NCI-H2107 treated with DMSO at 0.1 percent for 48 hours (cell line): ENCODE measurements around the gene APOBEC3H.

Experiments
- DNase-seq: peaks from one replicate; lab custom pipeline; 2025; ENCODE audit not compliant: unreplicated experiment; lab: John Stamatoyannopoulos, UW

The APOBEC3H gene

DNA sequence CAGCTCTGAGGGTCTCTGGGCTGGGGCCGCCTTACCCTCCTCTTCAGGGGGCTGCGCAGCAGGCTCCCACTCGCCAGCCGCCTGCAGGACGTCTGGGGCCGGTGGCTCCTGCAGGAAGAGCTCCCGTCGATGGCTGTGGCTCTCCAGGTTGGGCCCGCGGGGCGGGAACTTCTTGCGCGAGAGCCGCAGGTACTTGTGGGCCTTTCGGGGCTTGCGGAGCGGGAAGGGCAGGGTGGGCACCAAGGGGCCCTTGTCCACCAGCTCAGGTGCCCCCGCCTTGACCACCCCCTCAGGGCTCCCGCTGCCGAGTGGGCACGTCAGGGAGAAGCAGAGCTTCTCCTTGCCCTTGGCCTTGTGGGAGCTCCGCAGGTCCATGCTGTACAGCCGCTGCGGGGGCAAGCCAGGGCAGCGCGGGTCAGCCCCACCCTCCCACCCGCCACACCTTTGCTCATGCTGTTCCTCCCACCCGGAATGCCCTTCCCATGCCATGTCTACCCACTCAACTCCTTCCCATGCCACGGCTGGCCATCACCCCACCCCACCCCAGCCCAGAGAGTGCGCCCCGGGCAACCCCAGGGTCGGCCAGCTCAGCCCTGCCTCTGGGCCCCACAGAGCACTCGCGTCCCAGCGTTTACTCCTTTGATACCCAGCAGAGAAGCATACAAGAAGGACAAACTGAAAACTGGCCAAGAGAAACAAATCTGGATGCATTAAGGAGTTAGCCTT, 37.5 kb downstream of the APOBEC3H start:
- DNase-seq: no peak

- DNase-seq: no peak
Measured at GRCh38 chr22:39135092-39135896, 38.2 kb downstream of the APOBEC3H start.

DNA sequence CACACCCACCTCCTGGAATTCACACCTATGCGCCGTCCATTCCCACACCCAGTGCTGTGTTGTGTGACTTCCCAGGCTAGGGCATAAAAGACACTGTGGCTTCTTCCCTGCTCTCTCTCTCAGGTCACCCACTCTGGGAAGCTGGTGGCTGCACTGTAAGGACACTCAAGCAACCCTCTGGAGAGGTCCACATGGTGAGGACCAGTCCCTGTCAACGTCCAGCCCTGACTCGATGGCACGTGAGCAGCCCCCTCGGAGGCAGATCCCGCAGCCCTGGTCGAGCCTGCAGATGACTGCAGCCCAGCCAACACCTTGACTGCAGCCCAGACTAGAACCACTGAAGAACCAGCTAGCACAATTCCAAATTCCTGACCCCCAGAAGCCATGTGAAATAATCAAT, 39.3 kb downstream of the APOBEC3H start:
- DNase-seq: no peak

DNA sequence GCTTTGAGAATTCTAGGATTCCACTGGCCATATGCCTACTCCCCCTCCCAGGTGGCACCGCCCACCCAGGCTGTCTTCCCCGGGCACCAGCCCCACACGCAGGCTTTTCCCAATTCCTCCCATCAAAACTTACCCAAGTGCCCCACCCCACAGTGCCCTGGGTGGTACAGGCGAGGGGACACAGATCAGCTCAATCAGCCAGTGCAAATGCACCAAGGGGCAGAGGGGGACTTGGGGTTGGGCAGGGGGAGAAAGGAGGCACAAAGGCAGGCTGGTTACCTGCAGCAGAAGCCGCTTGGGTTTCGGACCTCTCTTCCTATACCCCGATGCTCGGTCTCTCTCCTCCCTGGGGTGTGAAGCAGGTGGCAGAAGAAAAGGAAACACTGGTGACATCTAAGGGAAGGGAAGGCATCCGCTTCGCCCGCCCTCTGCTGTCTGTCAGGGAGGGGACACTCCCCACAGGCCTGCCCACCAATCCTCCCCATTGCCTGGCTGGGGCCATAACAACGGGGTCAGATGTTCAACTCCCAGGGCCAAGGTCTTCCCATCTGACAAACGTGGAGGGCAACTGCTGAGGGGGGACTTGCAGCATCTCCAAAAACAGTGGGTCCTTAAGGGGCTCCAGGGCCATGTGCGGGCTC, 41.4 kb downstream of the APOBEC3H start:
- no peak for DNase-seq

DNA sequence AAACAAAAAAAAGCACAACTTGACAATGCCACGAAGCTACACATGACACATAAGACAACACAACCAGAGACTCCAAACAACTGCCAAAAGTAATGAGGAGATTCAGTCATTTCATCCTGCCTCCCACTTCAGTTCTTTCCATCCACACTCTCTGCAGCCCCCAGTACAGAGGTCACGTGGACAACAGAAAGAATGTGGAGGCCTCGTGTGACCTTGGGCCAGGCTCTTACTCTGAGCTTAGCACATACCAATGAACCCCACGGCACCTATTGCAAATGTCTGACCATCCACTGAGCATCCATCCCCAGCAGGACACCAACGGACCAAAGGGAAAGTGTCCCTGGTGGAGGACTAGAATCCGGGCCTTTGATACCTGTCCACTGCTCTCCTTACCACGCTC, 42.9 kb downstream of the APOBEC3H start:
- no peak for DNase-seq

GRCh38 chr22:39142088-39142680, 45.1 kb downstream of the APOBEC3H start:
- no peak for DNase-seq

- no peak for DNase-seq
Measured at GRCh38 chr22:39144101-39144767, 47.2 kb downstream of the APOBEC3H start.

- DNase-seq: no peak
Measured at GRCh38 chr22:39146256-39147101, 49.4 kb downstream of the APOBEC3H start.

DNA sequence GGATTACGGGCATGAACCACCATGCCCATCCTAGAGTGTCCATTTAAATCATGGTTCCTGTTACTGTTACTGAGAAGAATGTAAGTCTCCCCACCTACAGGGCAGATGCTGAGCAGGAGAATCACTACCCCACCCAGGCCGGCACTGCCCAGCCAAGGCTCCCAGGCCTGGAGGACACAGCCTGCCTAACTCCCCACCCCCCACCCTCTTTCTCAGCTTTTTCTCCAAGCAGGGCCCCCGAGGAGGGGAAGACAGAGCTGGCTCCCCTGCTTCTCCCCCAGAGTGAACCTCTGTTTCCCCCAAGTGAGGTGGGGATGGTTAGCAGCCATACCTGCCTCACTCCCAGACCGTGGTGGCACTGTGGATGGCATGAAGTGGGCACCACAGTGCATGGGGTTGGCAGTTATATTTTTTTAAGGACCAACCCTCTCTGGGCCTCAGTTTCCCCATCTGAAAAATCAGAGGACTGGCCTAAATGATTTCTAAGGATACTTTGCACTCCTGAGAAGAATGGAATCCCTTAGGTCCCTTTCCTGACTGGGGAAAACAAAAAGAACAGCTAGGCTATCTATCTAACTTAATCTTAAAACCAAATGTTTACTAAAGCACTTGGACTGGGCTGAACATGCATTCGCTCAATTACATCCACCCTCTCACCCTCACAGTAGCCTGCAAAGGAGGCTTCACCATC, 50.4 kb downstream of the APOBEC3H start:
- no peak for DNase-seq

- no peak for DNase-seq
Measured at GRCh38 chr22:39148026-39148726, 51.1 kb downstream of the APOBEC3H start.

DNA sequence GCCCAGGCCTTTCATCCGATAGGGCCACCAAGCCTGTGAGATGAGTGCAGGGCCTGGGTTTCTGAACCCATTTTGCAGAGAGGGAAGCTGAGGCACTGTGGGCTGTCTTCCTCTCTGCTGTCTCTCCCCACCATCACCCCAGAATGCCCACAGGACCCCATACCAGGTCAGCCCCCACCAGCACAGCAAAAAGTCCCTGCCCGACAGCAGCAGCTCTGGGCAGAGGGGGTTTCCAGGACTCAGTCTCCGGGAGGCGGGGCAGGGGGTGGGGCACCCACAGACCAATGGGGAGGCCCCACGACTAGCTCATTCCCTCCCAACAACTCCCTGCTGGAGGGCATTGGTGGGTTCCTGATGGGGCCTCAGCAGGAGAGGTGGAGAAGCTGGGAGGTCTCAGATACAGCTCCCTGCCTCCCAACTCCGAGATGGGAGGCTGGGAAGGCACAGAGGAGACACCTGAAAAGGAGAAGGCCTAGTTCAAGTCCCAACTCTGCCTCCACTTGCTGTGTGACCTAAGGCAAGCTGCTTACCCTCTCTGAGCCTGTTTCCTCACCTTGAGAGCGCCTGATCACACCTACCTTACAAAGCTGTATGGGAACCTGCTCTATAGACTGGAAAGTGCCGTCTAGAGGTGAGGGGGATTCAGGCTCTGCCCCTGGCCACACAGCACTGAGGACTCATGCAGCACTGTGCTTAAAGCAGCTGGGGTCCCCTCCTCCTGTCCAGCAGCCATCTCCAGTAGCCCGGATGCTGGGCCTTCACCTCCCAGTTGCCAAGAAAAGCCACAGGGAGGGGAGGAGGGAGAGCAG, 51.9 kb downstream of the APOBEC3H start:
- no peak for DNase-seq

- no peak for DNase-seq
Measured at GRCh38 chr22:39149915-39150847, 53.1 kb downstream of the APOBEC3H start.

GRCh38 chr22:39150848-39151215, 53.8 kb downstream of the APOBEC3H start:
- no peak for DNase-seq

DNA sequence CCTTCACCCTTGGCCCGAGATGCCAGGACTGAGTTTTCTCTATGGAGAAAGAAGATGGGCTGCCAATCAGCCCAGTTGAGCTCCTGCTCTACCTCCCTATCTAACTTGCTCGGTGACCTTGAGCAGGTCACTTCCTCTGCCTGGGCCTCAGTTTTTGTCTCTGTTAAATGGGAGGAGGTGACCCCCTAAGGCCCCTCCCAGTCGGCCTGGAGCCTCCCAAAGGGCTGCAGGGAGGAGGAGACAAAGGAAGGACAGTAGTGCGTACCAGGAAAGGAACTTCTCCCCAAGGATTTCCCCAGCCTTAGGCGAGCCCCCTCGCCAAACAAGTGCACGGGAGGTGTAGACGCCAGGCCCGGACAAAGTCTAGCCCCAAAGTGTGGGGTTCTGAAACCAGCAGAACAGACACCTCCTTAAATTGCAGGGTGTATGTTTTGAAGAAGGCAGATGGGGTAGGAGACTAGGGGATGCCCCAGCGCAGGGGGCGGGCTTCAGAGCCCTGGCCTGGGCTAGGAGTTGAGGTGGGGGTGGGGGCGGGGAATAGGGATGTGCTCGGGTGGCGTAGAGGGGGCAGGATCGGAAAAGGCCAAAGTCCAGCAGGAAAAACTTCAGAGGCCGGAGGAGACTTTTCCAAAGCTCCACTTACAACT, 54.4 kb downstream of the APOBEC3H start:
- DNase-seq: no peak

GRCh38 chr22:39152024-39152510, 55.0 kb downstream of the APOBEC3H start:
- DNase-seq: no peak

DNA sequence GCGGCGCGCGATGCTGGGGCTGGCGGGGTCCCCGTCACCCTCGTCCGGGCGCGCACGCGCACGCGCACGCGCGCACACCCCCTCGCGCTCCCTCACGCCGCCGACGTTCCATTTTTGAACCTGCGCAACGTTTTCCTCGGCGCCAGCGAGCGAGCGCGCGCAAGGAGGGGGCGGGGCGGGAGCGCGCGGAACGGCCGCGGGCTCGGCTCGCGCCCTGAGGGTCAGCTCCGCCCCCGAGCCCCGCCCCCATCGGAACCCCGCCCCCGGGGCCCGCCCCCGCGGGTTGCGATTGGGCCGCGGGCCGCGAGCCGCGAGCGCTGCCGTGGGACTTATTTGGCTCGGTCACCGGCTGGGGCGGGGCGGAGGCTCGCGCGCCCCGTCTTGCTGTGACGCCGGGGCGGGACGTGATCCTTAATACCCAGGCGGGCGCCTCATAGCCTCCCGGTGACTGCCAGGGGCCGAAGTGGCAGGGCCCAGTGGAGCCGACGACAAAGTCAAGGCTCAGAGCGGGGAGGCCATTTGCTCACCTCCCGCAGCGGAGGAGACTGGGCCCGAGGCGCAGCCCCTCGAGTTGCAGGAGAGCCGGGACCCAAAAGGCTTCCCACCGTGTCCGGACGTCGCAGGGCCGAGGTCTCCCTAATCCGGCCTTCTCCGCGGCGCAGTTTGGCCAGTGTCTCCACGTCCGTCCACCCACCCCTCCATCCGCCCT, 55.6 kb downstream of the APOBEC3H start, which contains the start of gene CBX7:
TSS of gene CBX7 (minus strand) at position 170 of the 709 bp plus-strand sequence. CDS start 236 bp downstream, outside the sequence.
- DNase-seq: no peak
